NOMO-1 treated with DMSO at 0.1 percent for 48 hours (cell line): ENCODE data around the gene LRMDA.
A peak's percentile ranks its signal among the peaks of the same experiment; 100 is the strongest.

ENCODE experiments used
- DNase-seq: peaks from one replicate; lab custom pipeline; 2025; ENCODE audit not compliant: unreplicated experiment; lab: John Stamatoyannopoulos, UW

The LRMDA gene

GRCh38 chr10:75531571-75532031, 100.2 kb downstream of the LRMDA start:
- no peak for DNase-seq

- peak; percentile 25 for DNase-seq
These were observed 101.0 kb downstream of the LRMDA start for GRCh38 chr10:75532253-75532924.

DNA sequence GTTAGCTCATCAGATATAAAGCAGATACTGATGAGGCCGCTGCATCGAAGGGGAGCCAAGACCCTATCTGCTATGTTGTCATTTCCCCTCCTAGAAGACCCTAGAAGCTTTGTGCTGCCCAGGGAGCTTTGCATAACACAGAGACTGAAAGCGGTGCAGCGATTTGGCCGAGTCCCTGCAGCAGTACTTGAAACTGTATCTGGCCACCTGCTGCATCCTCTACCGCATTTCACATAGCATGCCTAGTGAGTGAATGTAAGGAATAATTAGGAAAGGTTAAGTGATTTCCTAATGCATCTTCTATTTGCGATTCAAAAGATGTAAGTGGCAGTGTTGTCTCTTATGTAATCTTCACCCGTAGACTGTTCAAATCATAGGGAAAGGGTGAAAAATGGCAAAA, 106.7 kb downstream of the LRMDA start:
- no peak for DNase-seq

GRCh38 chr10:75538765-75539164, 107.3 kb downstream of the LRMDA start:
- DNase-seq, result no peak

DNA sequence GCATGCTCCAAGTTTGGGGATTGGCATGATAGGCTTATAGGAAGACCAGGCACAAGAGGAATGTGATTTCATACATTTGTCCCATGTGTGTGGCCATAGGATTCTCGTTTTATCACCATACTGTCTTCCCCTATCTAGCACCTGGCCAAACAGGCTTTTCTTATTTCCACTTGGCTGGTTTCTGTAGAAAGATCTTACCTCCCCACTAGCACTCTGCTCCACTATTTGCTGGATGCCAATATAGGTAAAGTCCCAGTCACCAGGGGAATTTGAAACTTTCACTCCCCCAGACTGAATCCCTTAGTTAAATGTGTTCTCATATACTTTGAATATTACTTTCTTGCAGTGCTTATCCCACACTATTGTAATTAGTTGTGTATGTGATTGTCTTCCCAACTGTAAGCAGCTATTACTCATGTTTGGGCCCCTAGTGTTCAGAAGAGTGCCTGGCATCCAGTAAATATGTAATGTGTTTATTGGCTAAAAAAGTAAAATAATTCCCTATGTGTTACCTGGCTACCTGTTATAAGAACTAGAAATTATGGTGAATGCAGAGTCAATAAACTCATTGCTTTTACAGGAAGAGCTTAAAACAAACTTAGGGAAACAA, 109.0 kb downstream of the LRMDA start:
- DNase-seq, result no peak

DNA sequence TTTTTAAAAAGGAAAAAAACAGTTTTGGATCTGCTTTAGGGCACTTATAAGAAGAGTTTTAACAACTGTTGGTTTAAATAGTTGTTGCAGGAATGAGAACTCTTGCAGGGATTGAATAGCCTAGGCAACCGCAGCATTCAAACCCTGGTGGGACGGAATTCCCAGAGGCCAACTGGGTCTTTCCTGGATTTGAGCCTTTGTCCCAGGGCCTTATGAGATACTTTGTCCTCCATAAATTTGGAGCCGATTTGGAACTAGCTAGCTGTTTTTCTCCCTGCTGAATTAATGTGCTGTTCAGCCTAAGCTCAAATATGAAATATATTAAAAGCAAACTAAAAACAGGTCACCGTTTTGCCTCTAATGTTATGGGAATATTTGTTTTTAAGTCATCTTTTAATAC, 109.6 kb downstream of the LRMDA start:
- no peak for DNase-seq

DNA sequence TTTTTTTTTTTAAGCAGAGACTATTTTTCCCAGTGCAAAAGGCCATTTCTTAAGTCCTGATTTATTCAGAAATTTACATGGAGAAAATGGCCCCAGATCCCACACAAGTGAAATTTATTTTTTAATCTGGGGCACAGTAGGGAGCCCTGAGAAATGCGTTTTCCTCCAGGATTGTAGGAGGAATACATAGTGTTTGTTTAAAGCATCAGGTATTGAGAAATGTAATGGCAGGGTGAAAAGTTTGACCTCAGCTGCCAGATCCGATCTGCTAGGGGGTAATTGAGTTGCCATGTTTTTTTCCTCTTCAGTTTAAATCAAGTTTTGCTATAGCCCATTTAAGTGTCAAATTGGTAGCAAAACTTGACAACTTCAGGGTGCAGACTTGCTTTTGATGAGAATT, 110.0 kb downstream of the LRMDA start:
- no peak for DNase-seq

DNA sequence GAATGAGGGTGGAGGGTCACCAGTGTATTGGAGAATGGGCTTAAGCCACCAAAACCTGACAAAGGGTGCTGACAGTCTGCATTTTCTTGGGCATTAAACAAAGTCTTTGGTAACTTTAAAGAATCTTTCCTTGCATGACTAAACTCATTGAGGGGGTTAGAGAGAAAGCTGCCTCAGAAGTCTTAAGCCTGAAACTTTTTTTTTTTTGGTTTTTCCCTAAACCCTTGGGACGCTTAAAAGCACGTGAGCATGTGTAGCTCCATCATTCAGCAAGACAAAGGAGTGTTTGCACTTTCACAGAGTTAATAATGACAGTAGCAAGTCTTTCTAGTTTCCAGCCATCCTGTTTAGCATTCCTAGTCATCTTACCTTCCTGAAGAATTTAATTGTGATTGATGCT, 110.7 kb downstream of the LRMDA start:
- DNase-seq, result no peak

DNA sequence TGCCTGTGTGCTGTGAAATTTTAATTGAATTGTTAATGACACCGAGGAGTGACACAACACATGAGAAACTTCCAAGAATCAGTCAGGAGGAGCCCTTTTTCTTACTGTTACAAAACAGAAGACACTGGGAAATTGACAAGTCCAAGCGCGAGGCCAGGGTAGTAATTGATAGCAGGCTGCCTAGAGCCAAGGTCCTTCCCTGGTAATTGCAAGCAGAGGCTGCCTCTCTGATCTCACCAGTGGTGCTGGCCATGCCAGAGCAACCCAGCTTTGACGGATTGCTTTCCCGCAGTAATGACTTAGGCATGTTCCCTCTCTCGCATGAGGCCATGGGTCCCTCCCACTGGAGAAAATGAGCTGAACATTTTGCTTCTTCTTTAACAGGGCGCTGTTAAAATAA, 111.5 kb downstream of the LRMDA start:
- no peak for DNase-seq

DNA sequence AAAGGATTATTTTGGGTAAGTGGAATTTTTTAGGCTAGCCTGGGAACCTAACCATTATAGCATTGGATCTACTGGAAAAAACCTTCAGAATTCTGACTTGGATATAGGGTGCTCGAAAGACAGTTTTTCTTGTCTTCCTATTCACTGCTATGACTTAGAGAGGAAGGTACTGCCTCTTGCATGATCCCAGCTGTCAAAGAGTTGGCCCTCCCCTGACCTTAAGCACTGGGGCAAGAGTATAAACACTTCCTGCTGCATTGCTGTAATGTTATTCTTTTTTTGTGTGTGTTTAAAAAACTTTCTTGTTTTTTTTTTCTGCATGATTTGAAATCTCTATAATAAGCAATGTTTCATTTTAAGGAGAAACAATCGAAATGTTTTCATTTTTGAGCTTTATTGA, 113.0 kb downstream of the LRMDA start:
- peak; percentile 17 for DNase-seq

DNA sequence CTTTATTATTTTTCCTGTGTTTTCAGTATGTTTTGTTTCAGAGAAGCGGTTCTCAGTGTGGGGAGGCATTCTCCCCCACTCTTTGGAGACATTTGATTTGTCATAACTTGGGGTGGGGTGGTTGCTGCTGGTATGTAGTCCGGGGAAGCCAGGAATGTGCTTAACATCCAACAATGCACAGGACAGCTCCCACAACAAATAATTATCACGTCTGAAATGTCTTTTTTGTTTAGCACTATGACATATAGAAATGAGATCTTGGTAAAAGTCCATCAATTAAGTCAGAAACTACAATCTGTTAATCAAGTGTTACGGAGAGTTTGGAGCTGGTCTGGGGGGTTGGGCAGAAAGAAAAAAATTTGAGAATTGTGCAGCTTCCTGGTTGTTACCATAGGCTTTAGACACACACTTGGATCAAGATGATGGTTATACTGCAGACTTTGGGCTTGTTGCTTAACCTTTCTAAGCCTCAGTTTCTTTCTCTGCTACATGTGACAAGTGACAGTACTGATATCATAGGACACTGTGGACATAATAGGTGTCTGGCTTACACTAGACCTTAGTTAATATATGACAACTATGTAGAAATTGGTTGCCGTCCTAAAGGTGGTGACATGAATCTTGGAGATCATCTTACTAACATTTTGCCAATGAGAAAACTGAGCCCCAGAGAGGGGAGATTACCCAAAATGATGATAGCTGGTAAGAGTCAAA, 113.7 kb downstream of the LRMDA start:
- DNase-seq, result no peak

- DNase-seq, result no peak
These were observed 114.6 kb downstream of the LRMDA start for GRCh38 chr10:75546004-75546403.

DNA sequence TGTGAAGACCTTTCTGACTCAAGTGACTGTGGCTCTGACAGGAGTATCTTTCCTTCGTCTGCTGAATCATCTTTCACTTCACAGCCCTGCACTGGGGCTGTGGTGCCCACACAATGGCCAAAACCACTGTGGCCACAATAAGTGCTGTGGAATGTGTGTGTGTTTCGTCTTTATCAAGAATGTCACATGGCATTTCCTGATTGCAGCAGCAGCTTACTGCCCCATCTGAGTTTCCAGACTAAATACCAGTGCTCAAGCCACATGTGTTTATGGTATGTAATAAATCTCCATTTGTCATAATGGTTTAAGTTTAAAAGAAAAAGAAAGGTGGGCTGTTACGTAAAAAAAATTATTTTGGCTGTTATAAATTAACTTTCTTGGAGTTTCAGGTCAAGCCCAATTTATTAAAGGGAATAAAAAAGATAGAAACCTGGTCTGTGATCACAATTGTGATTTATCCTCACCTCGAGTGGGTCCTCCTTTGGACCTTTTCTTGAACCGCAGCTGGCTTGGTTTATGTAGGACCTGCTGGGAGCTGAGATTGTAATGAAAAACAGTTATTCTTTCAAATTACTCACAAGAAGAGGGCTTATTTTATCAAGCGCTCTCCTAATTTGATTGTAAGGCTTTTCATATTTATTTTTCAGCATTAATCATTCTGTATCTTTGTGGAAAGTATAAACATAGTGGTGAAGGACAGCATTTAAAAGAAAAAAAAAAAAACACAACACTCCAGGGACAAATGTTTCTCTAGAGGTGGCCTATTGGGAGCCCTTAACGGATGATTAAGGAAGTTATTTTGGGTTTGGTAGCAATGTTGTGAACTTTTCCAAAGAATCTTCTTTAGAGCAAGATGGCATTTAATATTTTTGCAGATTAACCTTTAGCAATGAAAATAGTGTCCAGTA, 116.2 kb downstream of the LRMDA start:
- DNase-seq, result peak; percentile 57

DNA sequence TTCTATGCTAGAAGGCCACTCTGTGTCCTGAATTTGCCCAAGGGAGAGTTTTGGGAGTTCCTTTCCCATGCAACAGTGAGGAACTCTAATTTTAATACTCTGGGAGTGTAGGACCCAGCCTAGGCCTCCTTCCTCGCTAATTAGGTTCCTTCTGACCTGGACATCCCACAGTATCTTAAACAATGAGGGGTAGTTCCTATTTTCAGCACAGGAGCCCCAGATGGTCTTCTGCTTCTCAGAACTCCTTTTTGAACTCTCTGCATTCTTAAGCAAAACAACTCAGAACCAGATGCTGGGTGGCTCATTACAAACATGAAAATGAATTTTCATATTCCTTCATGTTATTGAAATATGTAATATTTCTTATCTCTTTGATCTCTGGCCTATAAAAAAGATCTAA, 116.9 kb downstream of the LRMDA start:
- no peak for DNase-seq

DNA sequence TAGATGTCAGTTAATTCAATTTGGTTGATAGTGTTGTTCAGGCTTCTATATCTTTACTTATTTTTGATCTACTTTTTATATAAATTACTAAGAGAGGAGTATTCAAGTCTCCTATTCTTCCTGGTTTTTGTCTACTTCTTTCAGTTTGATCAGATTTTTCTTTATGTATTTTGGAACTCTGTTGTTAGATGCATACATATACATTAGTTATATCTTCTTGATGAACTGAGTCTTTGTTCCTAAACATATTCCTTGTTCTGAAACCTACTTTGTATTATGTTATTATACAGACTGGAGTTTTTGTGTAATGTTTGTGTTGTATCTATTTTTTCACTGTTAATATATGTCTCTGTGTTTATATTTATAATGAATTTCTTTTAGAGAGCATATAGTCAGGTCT, 118.8 kb downstream of the LRMDA start:
- no peak for DNase-seq

DNA sequence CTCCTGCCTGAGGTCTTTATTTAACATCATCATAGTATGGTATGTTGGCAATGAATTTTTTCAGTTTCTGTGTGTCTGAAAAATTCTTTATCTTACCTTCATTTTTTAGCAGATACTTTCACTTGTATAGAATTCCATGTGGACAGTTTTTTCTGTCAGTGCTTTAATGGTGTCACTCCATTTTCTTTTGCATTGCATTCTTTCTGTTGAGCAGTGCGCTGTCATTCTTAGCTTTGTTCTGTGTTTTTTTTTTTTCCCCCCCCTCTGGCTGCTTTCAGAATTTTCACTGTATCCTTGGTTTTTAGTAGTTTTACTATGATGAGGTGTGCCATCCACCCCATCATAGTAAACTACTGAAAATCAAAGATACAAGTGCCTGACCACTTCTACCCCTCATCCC, 120.7 kb downstream of the LRMDA start:
- no peak for DNase-seq

- peak; percentile 60 for DNase-seq
These were observed 122.1 kb downstream of the LRMDA start for GRCh38 chr10:75553550-75553949.

DNA sequence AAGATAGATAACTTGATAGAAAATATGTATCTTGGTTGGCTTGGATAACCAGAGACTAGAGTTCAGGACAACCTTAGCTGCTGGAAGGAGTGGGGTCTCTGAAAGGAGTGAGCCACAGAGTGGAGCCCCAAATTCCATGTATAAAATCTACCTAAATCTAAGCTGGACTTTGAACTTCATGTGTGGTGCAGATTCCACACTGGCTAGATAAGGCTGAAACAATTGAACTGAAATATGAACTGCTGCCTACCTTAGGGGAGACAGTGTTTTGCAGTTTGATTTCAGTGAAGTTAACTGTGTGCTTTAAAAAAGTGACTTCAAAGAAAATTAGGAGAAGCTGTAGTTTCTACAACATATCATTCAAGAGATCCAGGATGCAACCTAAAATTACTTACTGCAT, 123.9 kb downstream of the LRMDA start:
- no peak for DNase-seq

- DNase-seq, result no peak
These were observed 124.9 kb downstream of the LRMDA start for GRCh38 chr10:75556320-75556719.

GRCh38 chr10:75565286-75566251, 134.1 kb downstream of the LRMDA start:
- no peak for DNase-seq
